K562 (cell line): ENCODE results near the gene MIEF2. TPM values are rescaled to one million over a fixed set of nuclear protein-coding genes. Genes with fewer than 3 reads are reported as not detected.

Experiments used
- ATAC-seq: fragments of 200-7000 bp; cut with Tn5 transposase; 3 replicates; pipeline ENCODE4 v1.9.1; 2020; ENCODE audit warnings: moderate library complexity
- BruUV-seq: library from RNA; stranded (reverse); fragments of 400-500 nt; replicated peaks from 2 replicates; lab custom pipeline; 2021; lab: Mats Ljungman, UMichigan
- CTCF ChIA-PET: fragments of 300-600 bp; formaldehyde crosslinking; extraction: SDS; loops from one replicate; lab custom pipeline; 2021; ENCODE audit warnings: low intra/inter-chr PET ratio; lab: Yijun Ruan, JAX
- POLR2A ChIA-PET: fragments of 300-600, 350-650 bp; sonication (Branson Sonifier 250); formaldehyde crosslinking; extraction: SDS; loops from one replicate; lab custom pipeline; 2021; ENCODE audit warnings: antibody characterized with exemption, inconsistent platforms; lab: Yijun Ruan, JAX
- DNase-seq, 4 experiments: peaks; one replicate each; pipeline versions ENCODE4 v3.0.0 to v3.0.0-alpha.2; 2011 to 2018; ENCODE audit warnings: low spot score in 3 of 4, mixed read lengths in 3 of 4; ENCODE audit errors: extremely low read depth in 1 of 4
- FAIRE-seq: peaks from 2 replicates; lab custom pipeline; 2011; peaks lifted over from hg19 to GRCh38; lab: Jason Lieb, UNC
- H2AFZ ChIP-seq: 2 replicates; pipeline ENCODE4 v1.6.0; 2011; ENCODE audit warnings: low read depth, low read length, control low read depth, inconsistent platforms
- H3K27ac ChIP-seq: fragments of 200-600 bp; 3 replicates; pipeline ENCODE4 v1.8.0; 2011; ENCODE audit warnings: low read depth, mild to moderate bottlenecking, control low read depth, inconsistent platforms, low read length, moderate library complexity, mixed read lengths; ENCODE audit errors: extremely low read depth
- H3K27me3 ChIP-seq, 2 experiments: fragments of 300-600 bp in 1 of 2; 2 replicates in 1 of 2; 3 replicates in 1 of 2; pipeline versions ENCODE4 v1.6.0 to v1.8.0; 2011; ENCODE audit warnings: inconsistent platforms in 2 of 2, low read length in 2 of 2, mild to moderate bottlenecking in 1 of 2, mixed read lengths in 1 of 2, moderate library complexity in 1 of 2; ENCODE audit not compliant: control insufficient read depth in 2 of 2, insufficient read depth in 2 of 2
- H3K36me3 ChIP-seq: fragments of 300-600 bp; 3 replicates; pipeline ENCODE4 v1.8.0; 2011; ENCODE audit warnings: mild to moderate bottlenecking, low read length, inconsistent platforms; ENCODE audit not compliant: control insufficient read depth, insufficient read depth
- H3K4me1 ChIP-seq, 2 experiments: fragments of 200-600 bp in 1 of 2; replicated peaks in 1 of 2; 2 replicates in 1 of 2; 3 replicates in 1 of 2; pipeline versions ENCODE4 v1.5.1 to v1.8.0; 2011; ENCODE audit warnings: inconsistent platforms in 2 of 2, low read length in 2 of 2, mild to moderate bottlenecking in 1 of 2, mixed read lengths in 1 of 2, moderate library complexity in 1 of 2; ENCODE audit not compliant: control insufficient read depth in 2 of 2, insufficient read depth in 2 of 2
- H3K4me2 ChIP-seq: 2 replicates; pipeline ENCODE4 v1.6.1; 2011; ENCODE audit warnings: low read length, control low read depth, inconsistent platforms, mixed read lengths; ENCODE audit not compliant: insufficient read depth
- H3K4me3 ChIP-seq: fragments of 200-600 bp; sonication (generic), shearing (Covaris generic); 2 replicates; pipeline ENCODE4 v1.5.1; 2016; ENCODE audit warnings: control low read depth, inconsistent platforms
- H3K79me2 ChIP-seq: fragments of 200-600 bp; 3 replicates; pipeline ENCODE4 v1.8.0; 2011; ENCODE audit warnings: low read length, inconsistent platforms; ENCODE audit not compliant: control insufficient read depth, insufficient read depth
- H3K9ac ChIP-seq, 2 experiments: 2 replicates each; pipeline versions ENCODE4 v1.6.0 to v1.6.1; 2011; ENCODE audit warnings: low read depth in 2 of 2, low read length in 2 of 2, control low read depth in 1 of 2, inconsistent platforms in 1 of 2, mild to moderate bottlenecking in 1 of 2, mixed read lengths in 1 of 2; ENCODE audit not compliant: insufficient read depth in 1 of 2
- H3K9me1 ChIP-seq: one replicate; pipeline ENCODE4 v1.6.0; 2011; ENCODE audit warnings: inconsistent platforms, mild to moderate bottlenecking, low read length, moderate library complexity; ENCODE audit not compliant: control insufficient read depth, insufficient read depth
- H3K9me3 ChIP-seq: replicated peaks from 2 replicates; pipeline ENCODE4 v1.5.1; 2011; ENCODE audit warnings: low read depth, low read length, inconsistent platforms; ENCODE audit not compliant: control insufficient read depth, insufficient read depth
- H4K20me1 ChIP-seq: replicated peaks from 2 replicates; pipeline ENCODE4 v1.6.1; 2011; ENCODE audit warnings: low read length, inconsistent platforms, mixed read lengths; ENCODE audit not compliant: control insufficient read depth, insufficient read depth
- ADNP ChIP-seq: fragments of 200-800 bp; sonication (Bioruptor generic); IDR thresholded peaks from 2 replicates; pipeline ENCODE4 v1.6.1; 2016; ENCODE audit warnings: missing genetic modification characterization, missing compliant biosample characterization
- BCOR ChIP-seq: fragments of 450-650 bp; IDR thresholded peaks from 2 replicates; pipeline ENCODE4 v1.6.1; 2016
- CTCF ChIP-seq, 3 experiments: IDR thresholded peaks in 2 of 3; conservative IDR thresholded peaks in 1 of 3; 2 replicates each; pipeline ENCODE4 v1.5.1; 2011 to 2012; ENCODE audit warnings: low read length in 3 of 3, mild to moderate bottlenecking in 3 of 3, control low read depth in 2 of 3, improper control_type of control experiment in 1 of 3, inconsistent platforms in 1 of 3, low read depth in 1 of 3, mixed read lengths in 1 of 3, moderate library complexity in 1 of 3; ENCODE audit not compliant: insufficient read depth in 2 of 3
- HNRNPK ChIP-seq: fragments of 200-400 bp; formaldehyde crosslinking; IDR thresholded peaks from one replicate; pipeline ENCODE4 v1.6.1; 2018; ENCODE audit warnings: mild to moderate bottlenecking, low read depth, low read length; ENCODE audit not compliant: poor library complexity, severe bottlenecking
- KDM1A ChIP-seq, 2 experiments: fragments of 450-650 bp; IDR thresholded peaks; 2 replicates each; pipeline ENCODE4 v1.6.1; 2016; ENCODE audit warnings: mild to moderate bottlenecking in 2 of 2
- RCOR1 ChIP-seq, 2 experiments: IDR thresholded peaks; 2 replicates each; pipeline ENCODE4 v1.6.1; 2012; ENCODE audit warnings: low read depth in 2 of 2, low read length in 2 of 2, borderline replicate concordance in 1 of 2, improper control_type of control experiment in 1 of 2
- WGBS: fragments of 100-300 bp; shearing (Covaris generic); methylation state at CpG from one replicate; pipeline ENCODE4 v1.1.6; 2016; ENCODE audit warnings: low coverage, mixed read lengths; ENCODE audit not compliant: insufficient coverage; ENCODE audit errors: missing lambda C conversion rate; 5-methylcytosine and 5-hydroxymethylcytosine counted together
- in situ Hi-C: fragments of 300-500 bp; cut with MboI; formaldehyde crosslinking; loops from 4 replicates; pipeline ENCODE4 v1.15.0; 2018; ENCODE audit warnings: inconsistent platforms, mixed read lengths
- intact Hi-C: fragments of 100-400 bp; cut with micrococcal nuclease; formaldehyde crosslinking; loops from 2 replicates; pipeline ENCODE4 v1.14.2; 2022
- polyA plus RNA-seq, 8 experiments: library from polyadenylated mRNA; depleted of rRNA in 4 of 8; stranded (reverse) in 5 of 8; unstranded in 3 of 8; fragments of >200 nt; fragmentation: Nextera tagmentation in 2 of 8; fragmentation: Illumina TruSeq in 1 of 8; extraction: Ambion mirVana in 2 of 8; extraction: Trizol in 1 of 8; gene quantifications; 2 replicates each; pipeline versions ENCODE4 v1.2.1 to v1.2.3, GENCODE V29; 2011 to 2014; ENCODE audit warnings: inconsistent platforms in 1 of 8, missing spikeins in 1 of 8
- total RNA-seq, 7 experiments: library from RNA; depleted of rRNA in 6 of 7; stranded (reverse); fragments of >200 nt in 6 of 7; fragmentation: Illumina TruSeq in 2 of 7; extraction: Trizol in 2 of 7; gene quantifications; 2 replicates each; pipeline versions ENCODE4 v1.2.1 to v1.2.3, GENCODE V29; 2011 to 2021; ENCODE audit warnings: low replicate concordance in 1 of 7

MIEF2 gene
- total and polyA plus RNA-seq, 9 of the 15 experiments (the other 6 are each of a cell fraction or from before 2014, with no cell fraction given), result 0.10 to 8.2 (median 2.4) TPM

DNA sequence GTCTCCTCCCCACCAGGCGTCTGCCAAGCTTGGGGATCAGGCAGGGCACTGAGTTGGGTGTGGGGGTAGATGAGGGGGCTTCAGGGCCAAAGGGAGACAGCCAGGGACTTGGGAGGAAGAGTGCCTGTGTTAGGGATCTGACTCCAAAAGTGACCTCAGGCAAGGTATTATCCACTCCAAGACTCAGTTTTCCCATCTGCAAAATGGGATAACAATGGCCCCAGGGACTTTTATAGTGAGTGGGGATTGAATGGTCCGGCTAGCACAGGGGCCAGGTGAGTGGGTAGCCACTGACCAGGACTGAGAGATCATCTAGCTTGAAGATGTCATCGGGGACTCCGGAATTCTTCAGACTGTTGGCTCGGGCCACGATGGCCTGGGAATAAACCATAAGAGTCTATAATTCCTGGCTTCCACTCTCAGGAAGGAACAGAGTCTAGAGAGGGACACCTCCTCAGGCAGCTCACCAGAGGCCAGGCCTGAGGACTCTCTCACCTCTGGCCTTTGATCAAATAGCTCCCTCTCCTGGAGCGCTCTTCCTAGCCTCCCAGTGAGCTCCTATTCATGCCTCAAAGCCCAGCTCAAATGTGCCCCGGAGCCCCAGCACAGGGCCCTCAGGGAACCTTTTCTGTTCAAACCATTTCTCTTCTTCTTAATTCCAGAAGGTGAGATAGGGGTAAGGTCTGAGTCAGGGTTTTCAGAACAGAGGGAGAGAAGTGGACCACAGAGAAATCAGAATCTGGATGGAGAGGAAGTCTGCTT, 5.4 kb upstream of the MIEF2 start:
- no TSS peak for BruUV-seq
- intact Hi-C loops (no loop called here), in situ Hi-C loops (no loop called here)
- Histone ChIP-seq H3K4me3 (no peak overlapping the region), H3K4me2 (no peak overlapping the region), H3K9ac (no peak overlapping the region), H3K9me3 (no peaks in the 10 kb centered on the region), H3K27me3 (no peaks in the 10 kb centered on the region), H3K27ac (no peak overlapping the region), H3K9me1 (no peaks in the 10 kb centered on the region), H3K36me3 (peaks cover 51% of the 10 kb centered on the region; the same call in 1 of the 3 replicates), H3K4me1 (peaks cover 12 to 39% of the 10 kb centered on the region in 2 experiments; a peak in 4 of 5 replicates), H3K79me2 (peaks cover 18% of the 10 kb centered on the region), H4K20me1 (no peaks in the 10 kb centered on the region), H2AFZ (no peak overlapping the region)
- ATAC-seq, result no peak
- TF ChIP-seq CTCF (IDR thresholded peaks at IDR 0.05 in 2 of 3, conservative IDR thresholded peaks at IDR 0.05 in 1 of 3; ENCODE audit: insufficient read depth in 2 of 3, low read depth in 1 of 3, low read length in 3 of 3) (peak in 2 of 3 experiments; percentile 8 to 27; a peak in 1 of 6 replicates), RCOR1 (IDR thresholded peaks at IDR 0.05; ENCODE audit: borderline replicate concordance in 1 of 2, low read depth in 2 of 2, low read length in 2 of 2) (peak in 1 of 2 experiments; percentile 40; a peak in 1 of 4 replicates), KDM1A (IDR thresholded peaks at IDR 0.05) (0 out of 4 replicates have a peak, but pooled peaks of 1 of the 2 experiments have one; percentile 13), HNRNPK (no peak), BCOR (peak; percentile 69), ADNP (peak; percentile 73; the same call in 1 of the 2 replicates)
- ChIA-PET CTCF (no interaction called here), POLR2A (no interaction called here)
- FAIRE-seq, result no peak
- peak in 1 of 4 experiments; percentile 28 for DNase-seq
- WGBS, result 90% methylated on average over 8 of the region's 8 CpGs
